A172 (cell line): ENCODE measurements around the gene PILRB. TPM values are rescaled to one million over a fixed set of nuclear protein-coding genes. Genes with fewer than 3 reads are reported as not detected.
"Not testable (repeated sequence)": the region's sequence is repeated elsewhere in the genome, so short reads cannot be mapped to it uniquely, and the experiment has no call there.

Experiments
- DNase-seq: peaks from one replicate; pipeline ENCODE4 v3.0.0-alpha.2; 2015; ENCODE audit warnings: low spot score
- total RNA-seq: library from RNA; depleted of rRNA; stranded (reverse); fragments of >200 nt; shearing (Covaris generic); gene quantifications from 2 replicates; pipeline ENCODE4 v1.2.3, GENCODE V29; 2014; rRNA removed

The PILRB gene
- total RNA-seq: 14.3 and 16.4 TPM in 2 replicates

DNA sequence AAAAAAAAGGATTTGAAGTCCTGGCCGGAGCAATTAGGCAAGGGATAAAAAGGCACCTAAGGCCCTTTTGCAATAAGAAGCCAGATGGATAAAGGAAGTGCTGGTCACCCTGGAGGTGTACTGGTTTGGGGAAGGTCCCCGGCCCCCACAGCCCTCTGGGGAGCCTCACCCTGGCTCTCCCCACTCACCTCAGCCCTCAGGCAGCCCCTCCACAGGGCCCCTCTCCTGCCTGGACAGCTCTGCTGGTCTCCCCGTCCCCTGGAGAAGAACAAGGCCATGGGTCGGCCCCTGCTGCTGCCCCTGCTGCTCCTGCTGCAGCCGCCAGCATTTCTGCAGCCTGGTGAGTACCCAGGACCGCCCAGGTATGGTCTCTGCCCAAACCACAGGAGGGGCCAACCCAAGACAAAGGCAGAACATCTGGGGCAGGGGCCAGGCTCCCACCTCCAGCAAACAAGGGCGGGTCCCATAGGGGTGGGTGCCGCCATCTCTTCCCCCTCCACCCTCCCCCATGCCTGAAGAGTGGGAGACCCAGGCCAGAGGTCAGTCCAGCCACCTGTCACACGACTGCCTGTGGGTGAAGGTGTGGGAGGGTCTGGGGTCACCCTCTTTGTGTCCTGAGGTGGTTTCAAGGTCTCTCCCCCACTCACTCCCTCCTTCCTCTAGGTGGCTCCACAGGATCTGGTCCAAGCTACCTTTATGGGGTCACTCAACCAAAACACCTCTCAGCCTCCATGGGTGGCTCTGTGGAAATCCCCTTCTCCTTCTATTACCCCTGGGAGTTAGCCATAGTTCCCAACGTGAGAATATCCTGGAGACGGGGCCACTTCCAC lies at the start of gene PILRB:
Gene PILRB (plus strand): TSS at position 91 of the 830 bp plus-strand sequence. CDS start 186 bp downstream, at position 277.
- no peak for DNase-seq

DNA sequence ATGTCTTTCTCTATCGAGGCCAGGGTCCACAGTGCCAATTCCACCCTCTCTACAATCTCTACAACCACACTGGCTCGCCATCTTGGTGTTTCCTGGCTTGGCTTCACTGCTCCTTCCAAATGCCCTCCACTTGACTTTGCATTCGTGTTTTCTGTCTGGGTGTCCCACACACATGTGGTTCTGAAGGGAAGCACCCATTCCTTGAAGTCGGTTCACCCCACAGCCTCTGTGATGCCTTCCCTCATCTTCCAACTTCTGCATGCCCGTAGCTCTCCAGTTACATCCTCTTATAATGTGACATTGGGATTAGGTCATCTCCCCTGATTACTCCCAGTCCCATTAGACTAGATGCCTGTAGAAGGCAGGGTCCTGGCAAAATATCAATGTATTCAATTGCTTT lies 39.6 kb upstream of the PILRB start:
- not testable (repeated sequence) for DNase-seq

DNA sequence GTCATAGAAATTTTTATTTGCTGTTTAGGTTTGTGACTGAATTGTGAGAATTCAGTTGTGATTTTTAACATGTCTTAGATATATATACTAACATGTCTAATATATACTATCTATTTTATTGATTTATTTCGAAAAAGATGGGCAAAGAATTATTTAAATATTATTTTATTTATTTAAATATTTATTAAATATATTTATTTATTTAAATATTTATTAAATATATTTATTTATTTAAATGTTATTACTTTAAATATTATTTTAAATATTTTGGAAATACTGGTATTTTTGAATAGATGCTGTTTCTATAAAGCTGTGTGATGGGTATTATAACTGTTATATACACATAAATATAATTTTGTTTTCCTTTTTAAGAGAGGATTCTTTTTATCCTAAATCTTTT lies 36.3 kb upstream of the PILRB start:
- DNase-seq: not testable (repeated sequence)

DNA sequence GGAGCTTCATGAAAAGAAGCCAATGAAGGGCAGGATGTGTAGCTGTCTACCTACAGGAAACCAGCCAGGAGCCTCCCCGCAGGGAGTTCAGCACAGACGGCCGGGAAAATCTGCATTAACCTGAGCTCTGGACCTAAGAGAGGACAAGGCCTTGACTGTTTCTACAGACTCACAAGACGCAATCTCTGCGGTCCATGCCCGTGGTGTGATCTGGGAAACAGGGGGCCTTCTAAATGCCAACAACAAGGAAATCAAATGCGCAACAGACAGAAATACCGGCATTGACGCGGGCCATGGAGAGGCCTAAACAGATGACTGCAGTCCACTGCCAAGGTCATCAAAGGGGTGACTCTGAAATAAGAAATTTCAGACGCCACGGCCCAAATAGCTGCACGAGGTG lies 33.7 kb upstream of the PILRB start:
- DNase-seq: not testable (repeated sequence)

DNA sequence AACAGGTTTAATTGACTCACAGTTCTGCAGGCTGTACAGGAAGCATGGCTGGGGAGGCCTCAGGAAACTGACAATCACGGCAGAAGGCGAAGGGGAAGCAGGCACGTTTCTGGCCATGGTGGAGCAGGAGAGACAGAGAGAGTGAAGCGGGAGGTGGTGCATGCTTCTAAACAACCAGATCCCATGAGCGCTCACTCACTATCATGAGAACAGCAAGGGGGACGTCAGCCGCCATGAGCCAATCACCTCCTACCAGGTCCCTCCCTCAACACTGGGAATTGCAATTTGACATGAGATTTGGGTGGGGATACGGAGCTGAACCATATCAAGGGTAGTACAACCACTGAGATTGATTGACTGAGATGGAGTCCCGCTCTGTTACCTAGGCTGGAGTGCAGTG lies 32.2 kb upstream of the PILRB start:
- DNase-seq: not testable (repeated sequence)

DNA sequence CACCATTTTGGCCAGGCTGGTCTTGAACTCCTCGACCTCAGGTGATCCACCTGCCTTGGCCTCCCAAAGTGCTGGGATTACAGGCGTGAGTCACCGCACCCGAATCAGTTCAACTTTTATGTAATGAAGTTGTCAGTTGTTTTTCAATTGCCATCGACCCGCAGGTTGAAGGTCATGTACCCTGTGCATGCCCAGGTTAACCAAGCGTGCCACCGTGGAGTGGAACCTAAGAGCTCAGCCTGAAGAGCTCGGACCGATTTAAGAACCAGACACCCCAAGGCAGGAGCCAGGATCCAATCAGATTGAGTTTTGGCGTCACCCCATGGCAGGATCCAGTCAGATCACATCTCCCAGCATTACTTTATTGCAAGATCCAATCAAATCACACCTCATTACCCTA lies 31.0 kb upstream of the PILRB start:
- DNase-seq: not testable (repeated sequence)

DNA sequence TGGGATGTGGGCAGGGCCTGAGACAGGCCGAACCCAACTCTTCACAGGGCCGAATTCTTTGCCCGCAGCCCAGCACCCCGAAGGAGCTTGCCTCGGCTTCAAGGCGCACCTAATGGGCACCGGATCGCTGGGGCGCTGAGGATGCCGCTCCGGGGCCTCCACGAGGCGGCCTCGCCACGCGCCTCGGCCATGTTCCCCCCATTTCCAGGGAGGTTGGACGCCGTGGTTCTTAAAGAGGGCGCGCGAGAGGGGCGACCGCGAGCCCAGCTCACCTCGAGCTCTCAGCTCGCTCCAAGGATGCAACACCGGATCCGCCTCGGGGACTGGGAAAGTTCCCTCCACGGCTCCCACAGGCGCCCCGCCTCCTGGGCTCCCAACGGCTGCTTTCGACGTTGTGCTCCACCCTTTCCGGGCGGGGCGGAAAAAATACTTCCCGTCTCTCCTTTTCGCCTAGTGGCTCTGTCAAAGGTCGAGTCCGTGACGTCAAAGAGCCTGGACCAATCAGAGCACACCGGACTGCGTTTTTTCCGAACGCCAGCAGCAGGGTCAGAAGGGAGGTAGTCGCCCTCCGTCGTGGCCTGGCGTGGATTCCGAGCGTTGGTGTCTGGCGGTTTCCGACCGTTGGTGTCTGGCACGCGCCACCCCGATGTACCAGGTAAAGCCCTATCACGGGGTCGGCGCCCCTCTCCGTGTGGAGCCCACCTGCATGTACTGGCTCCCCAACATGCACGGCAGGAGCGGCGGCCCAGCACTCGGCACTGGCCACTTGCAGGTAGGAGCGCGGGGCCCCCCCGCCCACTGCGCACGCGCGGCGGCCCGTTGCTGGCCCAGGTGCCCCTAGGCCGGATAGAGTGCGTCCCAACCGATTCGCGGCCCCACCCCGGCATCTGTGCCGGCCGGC lies 22.1 kb upstream of the PILRB start:
- peak; percentile 92 for DNase-seq

DNA sequence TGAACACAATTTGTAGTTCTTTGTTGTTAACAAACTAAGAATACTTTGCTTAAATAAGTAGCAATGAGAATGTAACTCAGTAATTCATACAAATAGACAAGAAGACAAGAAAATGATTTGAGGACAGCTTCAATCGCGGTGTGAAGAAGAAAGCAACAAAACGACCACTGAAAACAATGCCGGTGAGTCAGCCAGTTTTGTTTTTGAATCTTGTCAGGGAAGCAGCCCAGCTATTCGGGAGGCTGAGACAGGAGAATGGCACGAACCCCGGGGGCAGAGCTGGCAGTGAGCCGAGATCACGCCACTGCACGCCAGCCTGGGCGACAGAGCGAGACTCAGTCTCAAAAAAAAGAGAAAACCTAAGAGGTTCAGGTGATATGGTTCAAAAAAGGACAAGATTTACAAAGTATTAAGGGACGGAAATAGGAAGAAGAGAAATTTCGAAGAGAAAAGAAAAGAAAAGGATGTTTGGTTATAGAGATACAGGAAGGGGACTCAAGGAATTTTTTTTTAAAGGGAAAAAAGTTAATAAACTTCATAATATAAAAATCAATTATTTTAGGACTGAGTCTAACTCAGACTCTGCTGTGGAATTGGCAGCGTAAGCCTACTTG lies 19.7 kb upstream of the PILRB start:
- DNase-seq: peak; percentile 70

DNA sequence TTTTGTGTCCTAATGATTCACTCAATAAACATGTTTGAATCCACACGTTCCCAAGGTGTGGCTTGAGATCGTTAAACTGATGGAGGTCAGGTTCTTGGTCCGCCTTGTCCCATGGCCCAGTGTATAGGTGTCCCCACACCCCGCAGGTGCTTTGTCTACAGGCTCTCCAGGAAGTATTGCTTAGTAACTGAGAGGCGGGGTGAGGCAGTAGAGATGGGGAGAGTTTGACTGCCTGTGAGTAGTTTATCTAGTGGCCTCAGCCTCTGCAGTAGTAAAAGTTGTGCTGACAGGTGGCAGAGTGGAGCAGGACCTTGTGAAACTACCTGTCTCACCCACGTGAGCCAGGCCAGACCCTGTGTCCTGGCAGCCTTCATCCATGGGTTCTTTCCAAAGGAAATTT lies 16.6 kb upstream of the PILRB start:
- DNase-seq: not testable (repeated sequence)

DNA sequence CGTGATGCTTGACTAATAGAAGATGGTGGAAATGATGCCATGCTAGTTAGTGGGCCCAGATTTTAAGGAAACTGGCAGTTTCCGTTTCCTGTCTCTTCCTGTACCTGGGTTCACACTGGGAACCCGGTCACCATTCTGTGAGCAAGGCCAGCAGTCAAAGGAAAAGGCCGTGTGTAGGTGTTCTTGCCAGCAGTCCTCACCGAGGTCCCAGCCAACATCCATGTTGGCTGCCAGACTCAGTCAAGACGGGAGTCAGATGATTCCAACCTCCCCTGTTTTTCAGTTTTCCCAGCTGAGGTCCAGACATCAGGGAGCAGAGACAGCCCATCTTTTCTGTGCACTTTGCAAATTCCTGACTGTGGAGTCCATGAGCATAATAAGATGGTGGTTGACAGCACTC lies 15.2 kb upstream of the PILRB start:
- DNase-seq: no peak

DNA sequence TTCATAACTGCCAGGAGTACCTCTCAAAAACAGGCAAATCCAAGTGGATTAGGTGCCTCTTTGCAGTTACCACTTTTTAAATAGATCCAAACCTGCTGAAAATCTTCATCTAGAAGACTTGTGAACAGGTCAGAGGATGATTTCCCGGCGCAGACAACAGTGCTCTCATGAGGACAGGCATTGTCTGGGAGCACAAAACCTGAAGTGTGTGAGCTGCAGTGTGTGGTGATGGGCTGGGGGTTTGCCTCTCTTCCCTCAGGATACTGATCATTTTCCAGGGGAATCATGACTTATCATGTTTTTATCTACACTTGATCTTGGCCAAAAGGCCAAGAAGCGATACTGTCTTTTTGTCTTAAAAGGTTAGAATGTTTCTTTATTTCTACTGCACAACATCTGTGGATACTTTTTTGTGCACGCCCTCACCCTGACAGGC lies 13.8 kb upstream of the PILRB start:
- not testable (repeated sequence) for DNase-seq

DNA sequence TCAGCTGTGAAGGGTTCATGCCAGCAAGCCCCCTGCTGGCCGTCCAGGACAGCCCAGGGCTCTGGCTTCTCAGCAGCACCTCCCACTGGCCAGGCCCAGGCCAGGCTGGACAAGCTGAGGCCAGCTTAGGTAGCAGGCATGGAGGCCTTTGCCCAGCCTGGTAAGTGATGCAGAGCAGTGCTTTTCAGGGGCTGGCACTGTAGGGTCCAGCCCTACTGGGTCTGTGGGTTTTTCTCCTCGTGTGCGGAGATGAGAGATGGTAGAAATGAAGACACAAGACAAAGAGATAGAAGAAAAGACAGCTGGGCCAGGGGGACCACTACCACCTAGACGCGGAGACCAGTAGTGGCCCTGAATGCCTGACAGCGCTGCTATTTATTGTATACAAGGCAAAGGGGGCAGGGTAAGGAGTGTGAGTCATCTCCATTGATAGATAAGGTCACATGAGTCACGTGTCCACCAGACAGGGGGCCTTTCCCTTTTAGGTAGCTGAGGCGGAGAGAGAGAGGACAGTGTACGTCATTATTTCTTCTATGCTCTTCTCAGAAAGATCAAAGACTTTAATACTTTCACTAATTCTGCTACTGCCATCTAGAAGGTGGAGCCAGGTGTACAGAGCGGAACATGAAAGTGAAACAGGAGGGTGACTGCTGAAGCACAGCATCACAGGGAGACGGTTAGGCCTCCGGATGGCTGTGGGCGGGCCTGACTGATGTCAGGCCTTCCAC lies 13.2 kb upstream of the PILRB start:
- peak; percentile 91 for DNase-seq

DNA sequence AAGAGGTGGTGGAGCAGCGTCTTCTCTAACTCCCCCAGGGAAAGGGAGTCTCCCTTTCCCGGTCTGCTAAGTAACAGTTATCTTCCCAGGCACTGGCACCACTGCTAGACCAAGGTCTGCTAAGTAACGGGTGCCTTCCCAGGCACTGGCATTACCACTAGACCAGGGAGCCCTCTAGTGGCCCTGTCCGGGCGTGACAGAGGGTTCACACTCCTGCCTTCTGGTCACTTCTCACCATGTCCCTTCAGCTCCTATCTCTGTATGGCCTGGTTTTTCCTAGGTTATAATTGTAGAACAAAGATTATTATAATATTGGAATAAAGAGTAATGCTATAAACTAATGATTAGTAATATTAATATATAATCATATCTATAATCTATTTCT lies 12.6 kb upstream of the PILRB start:
- DNase-seq: peak; percentile 76

DNA sequence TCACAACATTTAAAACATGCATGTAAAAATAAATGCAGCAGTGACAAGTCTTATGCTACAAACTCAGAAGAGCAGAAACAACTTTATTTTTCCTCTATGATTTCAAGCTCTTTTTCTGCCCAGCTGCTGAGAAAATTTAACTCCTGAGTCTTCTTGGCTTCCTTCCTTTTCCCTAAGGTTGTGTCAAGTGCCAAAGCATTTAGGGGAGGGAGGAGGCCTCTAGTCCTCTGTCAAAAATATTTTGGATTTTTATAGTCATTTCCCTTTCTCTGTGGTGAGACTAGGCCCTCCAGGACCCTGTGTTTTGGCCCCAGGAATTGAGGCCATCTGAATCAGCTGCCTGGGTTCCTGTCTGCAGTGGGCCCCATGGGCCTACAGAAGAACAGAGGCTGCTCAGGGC lies 11.0 kb upstream of the PILRB start:
- no peak for DNase-seq

DNA sequence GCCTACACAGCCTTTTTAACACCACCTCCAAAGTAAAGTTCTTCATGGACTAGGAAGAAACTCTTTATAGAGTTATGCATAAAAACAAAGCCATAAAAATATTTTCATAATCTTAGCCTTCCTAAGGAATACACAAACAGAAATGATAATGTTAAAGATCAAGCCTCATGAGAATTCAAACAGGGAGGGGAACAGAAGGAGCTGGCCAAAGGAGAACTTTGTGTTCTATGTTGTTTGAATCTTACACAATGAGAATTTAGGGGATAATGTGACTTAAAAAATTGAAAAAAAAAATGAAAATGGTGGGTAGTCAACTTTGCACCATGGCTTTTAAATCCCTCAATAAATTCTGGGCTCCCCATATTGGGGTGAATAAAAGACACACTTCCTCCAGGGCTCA lies 9.1 kb upstream of the PILRB start:
- DNase-seq: no peak

DNA sequence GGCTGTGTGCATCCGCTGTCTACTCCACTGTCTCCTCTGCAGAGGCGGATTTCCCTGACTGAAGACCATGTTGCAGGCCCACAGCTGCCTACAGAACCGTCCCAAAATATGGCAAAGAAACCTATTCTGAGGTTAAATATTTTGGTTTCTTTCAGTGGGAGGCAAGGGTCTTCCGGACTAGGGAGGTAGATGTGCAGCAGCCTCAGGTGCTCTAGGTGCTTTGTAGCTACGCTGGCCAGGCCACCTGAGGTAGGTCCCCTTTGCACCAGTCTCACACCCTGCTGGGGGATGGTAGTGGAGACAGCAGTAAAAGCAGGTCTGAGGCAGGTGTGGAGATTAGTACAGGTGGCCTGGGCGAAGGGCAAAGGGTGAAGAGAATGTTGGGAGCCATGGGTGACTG lies 8.2 kb upstream of the PILRB start:
- no peak for DNase-seq

DNA sequence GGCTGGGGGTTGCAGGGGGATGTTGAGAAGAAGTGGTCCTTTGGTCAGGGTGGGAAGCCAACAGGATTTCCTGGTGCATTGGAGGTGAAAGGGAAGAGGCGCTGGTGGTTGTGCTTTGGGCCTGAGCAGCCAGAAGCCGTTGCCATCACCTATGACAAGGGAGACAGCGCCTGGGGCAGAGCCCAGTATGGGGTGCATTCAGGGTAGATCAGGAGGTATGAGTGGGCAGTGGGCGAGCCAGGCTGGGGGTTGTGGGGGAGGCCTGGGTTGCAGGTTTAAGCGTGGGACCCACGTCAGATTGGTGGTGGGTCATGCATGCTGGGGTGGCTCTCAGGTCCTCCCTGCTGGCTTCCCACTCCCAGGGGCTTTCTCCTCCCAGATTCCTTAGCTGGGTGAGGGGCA lies 6.3 kb upstream of the PILRB start:
- no peak for DNase-seq

DNA sequence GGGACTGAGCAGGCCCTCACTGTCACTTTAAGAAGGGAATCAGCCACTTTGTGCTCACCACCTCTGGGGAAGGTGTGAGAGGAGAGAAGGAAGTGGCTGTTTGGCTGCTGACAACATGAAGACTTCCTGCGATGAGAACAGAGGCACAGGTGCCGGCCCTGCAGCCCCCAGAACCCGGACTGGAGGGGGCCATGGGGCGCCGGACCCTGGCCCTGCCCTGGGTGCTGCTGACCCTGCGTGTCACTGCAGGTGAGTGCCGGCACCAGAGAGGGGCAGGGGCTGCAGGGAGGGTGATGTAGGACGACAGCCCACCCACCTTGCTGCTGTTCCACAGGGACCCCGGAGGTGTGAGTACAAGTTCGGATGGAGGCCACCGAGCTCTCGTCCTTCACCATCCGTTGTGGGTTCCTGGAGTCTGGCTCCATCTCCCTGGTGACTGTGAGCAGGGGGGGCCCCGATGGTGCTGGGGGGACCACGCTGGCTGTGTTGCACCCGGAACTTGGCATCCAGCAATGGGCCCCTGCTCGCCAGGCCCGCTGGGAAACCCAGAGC lies 5.6 kb upstream of the PILRB start:
- DNase-seq: not testable (repeated sequence)

DNA sequence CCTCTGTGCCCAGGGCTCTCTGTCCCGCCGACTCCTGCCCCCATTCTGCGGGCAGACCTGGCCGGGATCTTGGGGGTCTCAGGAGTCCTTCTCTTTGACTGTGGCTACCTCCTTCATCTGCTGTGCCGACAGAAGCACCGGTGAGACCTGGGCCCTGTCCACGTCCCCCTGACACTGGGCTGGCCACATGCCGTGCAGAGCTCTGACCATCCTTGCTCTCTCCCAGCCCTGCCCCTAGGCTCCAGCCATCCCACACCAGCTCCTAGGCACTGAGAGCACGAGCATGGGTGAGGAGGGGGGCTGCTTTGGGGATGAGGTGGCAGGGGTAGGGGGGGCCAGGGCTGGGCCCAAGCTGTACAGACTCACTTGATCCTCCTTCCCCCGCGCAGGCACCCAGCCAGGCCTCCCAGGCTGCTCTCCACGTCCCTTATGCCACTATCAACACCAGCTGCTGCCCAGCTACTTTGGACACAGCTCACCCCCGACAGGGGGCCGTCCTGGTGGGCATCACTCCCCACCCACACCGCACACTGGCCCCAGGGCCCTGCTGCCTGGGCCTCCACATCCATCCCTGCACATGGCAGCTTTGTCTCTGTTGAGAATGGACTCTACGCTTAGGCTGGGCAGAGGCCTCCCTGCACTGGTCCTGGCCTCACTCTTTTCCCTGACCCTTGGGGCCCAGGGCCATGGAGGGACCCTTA lies 4.8 kb upstream of the PILRB start:
- no peak for DNase-seq

DNA sequence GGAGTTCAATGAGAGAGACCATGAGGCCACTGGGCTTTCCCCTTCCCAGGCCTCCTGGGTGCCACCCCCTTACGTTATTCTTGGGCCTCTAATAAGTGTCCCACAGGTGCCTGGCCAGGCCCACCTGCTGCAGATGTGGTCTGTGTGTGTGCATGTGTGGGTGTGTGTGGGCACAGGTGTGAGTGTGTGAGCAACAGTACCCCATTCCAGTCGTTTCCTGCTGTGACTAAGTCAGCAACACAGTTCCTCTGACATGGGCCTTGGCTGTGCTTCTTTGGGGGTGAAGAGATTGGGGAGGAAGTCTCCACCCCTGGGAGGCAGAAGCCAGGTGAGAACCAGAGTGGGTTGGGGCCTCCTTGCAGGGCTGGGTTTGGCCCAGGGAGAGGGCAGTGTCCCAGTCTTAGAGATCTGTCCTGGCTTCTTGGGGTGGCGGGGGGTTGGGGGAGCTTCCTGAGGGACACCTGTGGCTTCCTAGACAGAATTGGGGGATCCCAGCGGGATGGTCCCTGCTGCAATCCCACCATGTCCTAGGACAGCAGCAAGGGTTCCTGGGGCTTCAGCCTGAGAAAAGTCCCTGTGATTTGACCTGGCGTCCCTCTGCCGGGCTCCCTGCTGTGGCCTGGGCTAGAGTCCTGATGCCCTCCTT lies 4.1 kb upstream of the PILRB start:
- no peak for DNase-seq
